AML-193 (cell line): ENCODE results near the gene KRTAP5-4.
A peak's percentile ranks its signal among the peaks of the same experiment; 100 is the strongest.
"Not testable (repeated sequence)": the region's sequence is repeated elsewhere in the genome, so short reads cannot be mapped to it uniquely, and the experiment has no call there.

Experiments
- DNase-seq, 2 experiments: peaks; one replicate each; lab custom pipeline; 2025; lab: John Stamatoyannopoulos, UW

Gene KRTAP5-4

GRCh38 chr11:1600626-1601025 lies 21.3 kb downstream of the KRTAP5-4 start:
- no peak for DNase-seq

- no peak for DNase-seq
Measured at GRCh38 chr11:1598816-1599215, 23.1 kb downstream of the KRTAP5-4 start.

GRCh38 chr11:1598406-1598805 lies 23.5 kb downstream of the KRTAP5-4 start:
- DNase-seq = not testable (repeated sequence)

- no peak for DNase-seq
Measured at GRCh38 chr11:1597994-1598380, 24.0 kb downstream of the KRTAP5-4 start, which contains the start of gene KRTAP5-2. Gene KRTAP5-2, minus strand, starts transcription at chr11:1598294. Its CDS starts 44 bp downstream, at chr11:1598250.

DNA sequence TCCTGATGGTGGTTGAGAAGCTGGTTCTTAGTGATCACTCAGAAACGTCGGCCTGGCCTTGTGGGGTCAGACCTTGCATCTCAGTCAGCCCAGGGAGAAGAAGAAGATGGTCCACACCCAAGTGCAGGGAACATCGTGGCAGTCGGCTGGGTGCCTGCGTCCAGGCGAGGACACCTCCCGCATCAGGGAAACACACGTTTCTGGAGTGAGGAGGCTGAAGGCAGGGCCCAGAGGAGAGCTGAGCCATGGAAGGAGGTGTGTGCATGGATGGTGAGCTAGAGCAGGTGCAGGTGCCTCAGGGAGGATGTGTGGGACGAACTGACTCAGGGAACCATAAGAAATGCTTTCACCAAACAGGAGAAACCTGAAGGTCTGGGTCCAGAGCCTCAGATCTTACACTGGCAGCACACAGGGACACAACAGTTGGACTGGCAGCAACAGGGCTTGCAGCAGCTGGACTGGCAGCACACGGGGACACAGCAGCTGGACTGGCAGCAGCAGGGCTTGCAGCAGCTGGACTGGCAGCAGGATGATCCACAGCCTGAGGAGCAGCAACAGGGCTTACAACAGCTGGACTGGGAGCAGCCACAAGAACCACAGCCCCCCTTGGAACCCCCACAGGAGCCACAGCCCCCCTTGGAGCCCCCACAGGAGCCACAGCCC lies 24.5 kb downstream of the KRTAP5-4 start:
- DNase-seq = no peak

- not testable (repeated sequence) for DNase-seq
Measured at GRCh38 chr11:1596576-1597121, 25.3 kb downstream of the KRTAP5-4 start.

- not testable (repeated sequence) for DNase-seq
Measured at GRCh38 chr11:1595994-1596575, 25.9 kb downstream of the KRTAP5-4 start.

DNA sequence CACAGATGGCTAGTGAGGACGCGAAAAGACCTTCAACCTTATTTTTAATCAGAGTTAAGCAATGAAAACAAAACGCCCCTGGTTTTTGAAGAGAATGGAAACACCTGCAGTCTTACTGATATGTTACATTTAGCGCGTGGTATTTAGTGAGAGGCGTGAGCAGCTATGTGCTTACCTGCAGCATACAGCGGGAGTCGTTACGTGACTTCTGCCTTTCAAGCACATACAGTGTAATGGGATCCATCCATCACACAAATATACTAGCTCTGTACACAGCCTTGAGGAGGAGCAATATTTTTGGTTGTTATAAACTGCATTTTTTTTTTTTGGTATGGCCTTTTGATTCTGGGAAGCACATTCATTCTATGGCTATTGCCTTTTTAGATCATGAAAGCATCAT lies 29.3 kb downstream of the KRTAP5-4 start:
- DNase-seq = no peak

GRCh38 chr11:1589996-1590395 lies 31.9 kb downstream of the KRTAP5-4 start:
- no peak for DNase-seq

DNA sequence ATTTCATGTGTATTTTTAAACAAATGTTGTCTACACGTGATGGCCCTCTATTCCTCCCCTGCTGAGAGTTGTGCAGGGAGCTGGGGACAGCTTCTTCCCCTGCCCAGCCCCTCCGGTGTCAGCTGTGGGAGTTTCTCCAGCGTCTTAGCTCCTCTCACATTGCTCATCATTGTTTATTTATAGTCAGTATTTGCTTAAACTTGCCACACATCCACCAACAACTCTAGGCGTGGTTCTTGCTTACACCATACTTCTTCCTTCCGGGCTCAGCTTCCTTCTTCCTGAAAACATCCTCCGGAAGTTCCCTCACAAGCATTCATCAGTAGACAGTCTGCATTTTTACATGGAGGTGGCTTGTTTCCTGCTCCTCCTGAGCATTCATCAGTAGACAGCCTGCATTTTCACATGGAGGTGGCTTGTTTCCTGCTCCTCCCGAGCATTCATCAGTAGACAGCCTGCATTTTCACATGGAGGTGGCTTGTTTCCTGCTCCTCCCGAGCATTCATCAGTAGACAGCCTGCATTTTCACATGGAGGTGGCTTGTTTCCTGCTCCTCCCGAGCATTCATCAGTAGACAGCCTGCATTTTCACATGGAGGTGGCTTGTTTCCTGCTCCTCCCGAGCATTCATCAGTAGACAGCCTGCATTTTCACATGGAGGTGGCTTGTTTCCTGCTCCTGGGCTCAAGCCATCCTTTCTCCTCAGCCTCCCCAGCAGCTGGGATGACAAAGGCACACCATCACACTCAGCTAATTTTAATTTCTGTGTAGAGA lies 32.6 kb downstream of the KRTAP5-4 start:
- peak; percentile 6 to 16 for DNase-seq

- DNase-seq = no peak
Measured at GRCh38 chr11:1586699-1587098, 35.2 kb downstream of the KRTAP5-4 start.

- DNase-seq = not testable (repeated sequence)
Measured at GRCh38 chr11:1584661-1585370, 37.1 kb downstream of the KRTAP5-4 start, which contains the start of gene KRTAP5-1. Gene KRTAP5-1, minus strand, starts transcription at chr11:1585283. Its CDS starts 34 bp downstream, at chr11:1585249.

DNA sequence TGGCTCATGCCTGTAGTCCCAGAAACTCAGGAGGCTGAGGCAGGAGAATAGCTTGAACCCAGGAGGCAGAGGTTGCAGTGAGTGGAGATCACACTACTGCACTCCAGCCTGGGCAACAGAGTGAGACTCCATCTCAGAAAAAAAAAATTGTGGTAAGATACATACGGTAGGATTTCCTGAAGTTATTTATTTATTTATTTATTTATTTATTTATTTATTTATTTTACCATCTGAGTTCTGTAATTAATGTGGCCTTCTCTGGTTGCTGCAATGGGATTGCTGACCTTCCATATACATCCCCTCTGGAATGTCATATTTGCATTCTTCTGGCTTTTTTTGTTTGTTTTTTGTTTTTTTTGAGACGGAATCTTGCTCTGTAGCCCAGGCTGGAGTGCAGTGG lies 39.0 kb downstream of the KRTAP5-4 start:
- not testable (repeated sequence) for DNase-seq

DNA sequence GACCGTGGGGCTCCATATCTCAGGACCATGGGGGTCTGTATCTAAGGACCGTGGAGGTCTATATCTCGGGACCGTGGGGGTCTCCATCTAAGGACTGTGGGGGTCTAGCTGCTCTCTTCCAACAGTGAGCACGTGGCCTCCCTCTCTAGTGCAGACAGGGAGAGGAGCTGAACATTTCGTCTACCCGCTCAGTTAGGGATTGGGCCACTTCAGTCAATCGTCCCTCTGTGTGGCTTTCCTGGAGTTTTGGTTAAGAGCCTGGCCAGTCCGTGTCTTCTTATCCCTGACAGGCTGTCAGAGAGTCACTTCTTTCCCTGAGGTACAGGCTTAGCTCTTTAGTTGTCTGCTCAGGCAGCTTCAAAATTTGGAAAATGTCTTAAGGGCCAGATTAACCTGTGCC lies 40.0 kb downstream of the KRTAP5-4 start:
- no peak for DNase-seq

- DNase-seq = no peak
Measured at GRCh38 chr11:1576825-1577224, 45.1 kb downstream of the KRTAP5-4 start.

DNA sequence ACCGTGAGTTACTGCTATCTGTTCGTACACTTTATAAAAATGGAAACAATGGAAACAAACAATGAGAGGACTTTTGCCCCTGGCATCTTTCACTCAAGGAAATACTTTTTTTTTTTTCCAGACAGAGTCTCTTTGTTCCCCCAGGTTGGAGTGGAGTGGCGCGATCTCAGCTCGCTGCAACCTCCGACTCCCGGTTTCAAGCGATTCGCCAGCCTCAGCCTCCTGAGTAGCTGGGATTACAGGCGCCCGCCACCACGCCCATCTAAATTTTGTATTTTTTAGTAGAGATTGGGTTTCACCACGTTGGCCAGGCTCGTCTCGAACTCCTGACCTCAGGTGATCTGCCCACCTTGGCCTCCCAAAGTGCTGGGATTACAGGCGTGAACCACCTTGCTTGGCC lies 46.2 kb downstream of the KRTAP5-4 start:
- not testable (repeated sequence) for DNase-seq

DNA sequence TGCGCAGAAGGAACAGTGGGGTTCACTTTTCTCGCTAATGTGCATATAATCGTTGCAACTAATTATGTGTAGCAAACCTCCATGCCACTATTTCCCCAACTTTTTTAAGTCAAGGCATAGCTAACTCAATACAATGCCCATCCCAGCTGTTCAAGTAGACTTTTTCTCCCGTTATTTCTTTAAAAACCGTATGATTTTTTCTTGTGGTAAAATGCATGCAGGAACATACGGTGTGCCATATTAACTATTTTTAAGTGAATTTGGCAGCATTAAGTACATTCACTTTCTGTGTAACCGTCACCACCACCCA lies 47.0 kb downstream of the KRTAP5-4 start:
- DNase-seq = no peak

DNA sequence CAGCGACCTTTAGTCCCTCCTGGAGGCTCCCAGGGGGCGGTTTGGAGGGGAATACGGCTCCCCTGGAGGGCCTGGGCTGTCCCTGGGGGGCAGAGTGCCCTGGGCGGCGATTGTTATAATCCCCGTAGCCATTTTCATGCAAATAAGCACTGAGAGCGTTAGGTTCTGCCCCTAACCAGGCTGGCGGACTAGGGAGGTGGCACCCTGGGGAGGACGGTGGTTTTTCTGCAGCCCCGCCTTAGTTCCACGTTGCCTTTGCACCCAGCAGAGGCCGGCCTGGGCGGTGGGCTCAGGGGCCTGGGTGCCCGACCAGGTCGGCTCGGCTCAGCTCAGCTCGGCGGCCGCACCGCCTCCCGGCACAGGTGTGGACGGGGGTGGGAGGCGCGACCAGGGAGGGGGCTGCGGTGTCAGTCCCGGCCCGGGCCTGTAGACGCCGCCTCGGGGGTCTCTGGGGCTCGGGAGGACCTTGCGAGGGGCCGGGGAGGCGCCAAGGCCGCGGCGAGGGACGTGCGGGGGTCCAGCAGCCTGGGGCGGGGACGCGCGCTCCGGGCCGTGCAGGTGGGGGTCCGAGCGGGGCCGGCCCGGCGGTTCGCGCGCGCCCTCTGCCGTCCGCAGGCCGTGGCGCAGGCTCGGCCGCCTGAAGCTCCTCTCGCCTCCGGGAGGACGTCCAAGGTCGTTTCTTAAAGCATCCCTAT lies 47.6 kb downstream of the KRTAP5-4 start:
- DNase-seq = peak; percentile 30 to 35

DNA sequence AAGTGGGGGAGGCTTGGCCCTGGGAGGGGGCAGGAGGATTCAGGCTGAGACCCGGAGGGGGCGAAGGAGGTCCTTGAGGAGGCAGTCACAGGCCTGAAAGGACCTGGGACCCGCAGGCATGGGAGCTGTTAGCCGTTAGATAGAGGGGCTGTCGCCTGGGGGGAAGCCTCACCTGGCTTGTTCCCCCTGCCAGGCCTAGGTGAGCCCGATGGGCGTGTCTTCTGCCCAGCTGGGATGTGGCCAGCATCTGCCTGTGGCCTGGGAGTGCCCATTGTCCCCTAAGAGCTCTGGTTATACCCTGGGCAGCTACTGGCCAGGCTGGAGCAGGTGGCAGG lies 48.1 kb downstream of the KRTAP5-4 start:
- no peak for DNase-seq

DNA sequence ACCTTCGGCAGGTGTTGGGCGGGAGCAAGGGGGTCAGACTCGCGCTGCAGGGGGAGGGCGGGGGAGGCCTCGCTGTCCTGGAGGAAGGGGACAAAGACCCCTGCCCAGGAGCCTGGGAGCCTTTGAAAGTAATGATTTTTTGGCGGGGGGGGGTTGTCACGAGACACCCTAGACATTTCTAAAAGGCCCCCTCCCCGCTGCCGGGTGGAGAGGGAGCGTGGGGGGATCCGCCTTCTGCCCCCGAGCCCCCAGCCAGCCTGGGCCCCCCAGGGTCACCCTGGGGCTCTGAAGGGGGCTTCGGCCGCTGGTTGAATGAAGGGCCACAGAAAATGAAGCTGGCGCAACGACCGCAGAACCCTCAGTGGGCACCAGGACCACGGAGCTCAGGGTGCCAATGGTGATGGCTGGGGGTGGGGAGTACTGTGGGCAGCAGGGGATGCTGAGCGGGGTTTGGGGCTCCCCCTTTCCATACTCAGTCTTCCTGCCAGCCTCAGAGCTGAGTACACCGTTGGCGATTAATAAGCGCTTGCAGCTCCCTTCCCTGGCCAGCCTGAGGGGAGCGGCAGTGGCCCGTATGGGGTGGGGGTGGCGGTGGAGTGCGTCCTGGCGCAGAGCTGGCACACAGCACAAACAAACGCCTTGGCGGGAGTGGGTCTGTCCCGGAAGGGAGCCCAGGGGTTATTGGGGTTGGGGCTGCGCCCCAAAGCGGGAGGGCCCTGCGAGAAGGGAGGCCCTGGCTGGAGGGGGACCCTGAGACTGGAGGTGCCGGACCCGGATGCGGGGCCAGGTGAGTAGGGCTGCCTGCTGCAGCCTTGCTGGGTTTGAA lies 48.6 kb downstream of the KRTAP5-4 start:
- DNase-seq = no peak
